OCI-LY3 (cell line): Measurements from ENCODE around the gene DLG4.

Experiments
- EZH2phosphoT487 ChIP-seq: fragments of 200-600 bp; shearing (Covaris generic); IDR thresholded peaks from 2 replicates; pipeline ENCODE4 v1.6.1; 2018; ENCODE audit warnings: antibody characterized with exemption, mixed run types, low read depth
- TF ChIP-seq, protein P1 (sequence below): fragments of 200-600, 300-600 bp; sonication (generic); IDR thresholded peaks from 2 replicates; pipeline ENCODE4 v1.5.1; 2014; ENCODE audit warnings: antibody characterized with exemption, low read length, low read depth

DNA sequence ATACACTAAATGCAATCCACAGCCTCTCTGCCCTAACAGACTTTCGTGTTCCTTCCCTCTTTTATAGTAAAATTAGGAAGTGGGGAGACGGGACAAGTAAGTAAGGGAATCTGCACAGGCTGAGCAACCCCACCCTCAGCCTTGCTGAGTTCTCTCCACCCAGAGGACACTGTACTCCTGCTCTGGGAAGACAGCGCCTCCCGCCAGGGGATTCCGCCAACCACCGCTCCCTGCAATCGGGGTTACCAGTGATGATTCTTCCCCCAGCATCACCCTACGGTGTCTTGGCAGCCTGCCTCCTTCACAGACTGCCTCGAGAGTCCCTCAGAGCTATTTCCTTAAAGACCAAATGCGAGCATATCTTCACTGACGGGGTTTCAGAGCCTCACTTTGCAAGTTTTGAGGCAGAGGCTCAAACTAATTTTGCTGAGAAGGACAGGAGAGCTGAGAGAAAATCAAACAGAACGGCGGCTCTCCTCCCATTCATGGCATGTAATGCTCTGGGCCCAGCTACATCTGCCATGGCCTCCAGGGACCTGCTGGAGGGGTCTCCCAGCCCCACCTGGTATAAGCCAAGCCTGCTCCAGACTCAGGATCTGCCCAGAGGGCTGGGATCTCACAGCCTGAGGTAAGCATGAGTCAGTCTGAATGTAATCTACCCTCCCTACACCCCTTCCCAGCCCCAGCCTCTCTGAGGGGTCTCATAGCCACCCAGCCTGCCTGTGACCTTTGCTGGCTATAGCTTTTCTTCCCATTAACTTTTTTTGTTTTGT is 82.3 kb downstream of the DLG4 start:
- TF ChIP-seq, protein P1, sequence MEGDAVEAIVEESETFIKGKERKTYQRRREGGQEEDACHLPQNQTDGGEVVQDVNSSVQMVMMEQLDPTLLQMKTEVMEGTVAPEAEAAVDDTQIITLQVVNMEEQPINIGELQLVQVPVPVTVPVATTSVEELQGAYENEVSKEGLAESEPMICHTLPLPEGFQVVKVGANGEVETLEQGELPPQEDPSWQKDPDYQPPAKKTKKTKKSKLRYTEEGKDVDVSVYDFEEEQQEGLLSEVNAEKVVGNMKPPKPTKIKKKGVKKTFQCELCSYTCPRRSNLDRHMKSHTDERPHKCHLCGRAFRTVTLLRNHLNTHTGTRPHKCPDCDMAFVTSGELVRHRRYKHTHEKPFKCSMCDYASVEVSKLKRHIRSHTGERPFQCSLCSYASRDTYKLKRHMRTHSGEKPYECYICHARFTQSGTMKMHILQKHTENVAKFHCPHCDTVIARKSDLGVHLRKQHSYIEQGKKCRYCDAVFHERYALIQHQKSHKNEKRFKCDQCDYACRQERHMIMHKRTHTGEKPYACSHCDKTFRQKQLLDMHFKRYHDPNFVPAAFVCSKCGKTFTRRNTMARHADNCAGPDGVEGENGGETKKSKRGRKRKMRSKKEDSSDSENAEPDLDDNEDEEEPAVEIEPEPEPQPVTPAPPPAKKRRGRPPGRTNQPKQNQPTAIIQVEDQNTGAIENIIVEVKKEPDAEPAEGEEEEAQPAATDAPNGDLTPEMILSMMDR, result no peak
- no peak for TF ChIP-seq EZH2phosphoT487
